GM12878 (cell line): ENCODE measurements around the gene MEGF11. TPM values are rescaled to one million over a fixed set of nuclear protein-coding genes. Genes with fewer than 3 reads are reported as not detected.

Experiments used
- ATAC-seq: fragments of 200-7000 bp; cut with Tn5 transposase; 3 replicates; pipeline ENCODE4 v1.9.1; 2020; ENCODE audit warnings: mild to moderate bottlenecking, moderate library complexity
- BruUV-seq: library from RNA; stranded (reverse); fragments of 400-500 nt; replicated peaks from 2 replicates; lab custom pipeline; 2021; lab: Mats Ljungman, UMichigan
- CTCF ChIA-PET: fragments of 300-600 bp; sonication (Branson Sonifier 250); formaldehyde crosslinking; extraction: SDS; loops from one replicate; lab custom pipeline; 2021; ENCODE audit warnings: inconsistent platforms; lab: Yijun Ruan, JAX
- POLR2A ChIA-PET: fragments of 350-600 bp; formaldehyde crosslinking; extraction: SDS; loops from one replicate; lab custom pipeline; 2021; ENCODE audit warnings: inconsistent platforms; lab: Charles Lee
- RAD21 ChIA-PET: fragments of 300-600 bp; sonication (Branson Sonifier 250); formaldehyde crosslinking; loops from one replicate; lab custom pipeline; 2023; ENCODE audit warnings: antibody characterized with exemption; ENCODE audit not compliant: unreplicated experiment; lab: Charles Lee
- SMC1A ChIA-PET: fragments of 300-600 bp; sonication (Branson Sonifier 250); formaldehyde crosslinking; loops from one replicate; lab custom pipeline; 2023; ENCODE audit not compliant: unreplicated experiment, uncharacterized antibody; lab: Charles Lee
- DNase-seq: peaks from one replicate; pipeline ENCODE4 v3.0.0-alpha.2; 2011; ENCODE audit warnings: low read depth, low spot score
- FAIRE-seq: peaks from 3 replicates; lab custom pipeline; 2011; peaks lifted over from hg19 to GRCh38; lab: Jason Lieb, UNC
- H2AFZ ChIP-seq: 2 replicates; pipeline ENCODE4 v1.6.0; 2011; ENCODE audit warnings: low read depth, low read length, control low read depth; ENCODE audit not compliant: control insufficient read depth
- H3K27ac ChIP-seq: 2 replicates; pipeline ENCODE4 v1.5.1; 2011; ENCODE audit warnings: control low read depth; ENCODE audit not compliant: control insufficient read depth, insufficient read depth
- H3K27me3 ChIP-seq, 2 experiments: replicated peaks in 1 of 2; 2 replicates each; pipeline versions ENCODE4 v1.6.0 to v1.6.1; 2011; ENCODE audit warnings: low read length in 1 of 2; ENCODE audit not compliant: control insufficient read depth in 2 of 2, insufficient read depth in 2 of 2
- H3K36me3 ChIP-seq, 2 experiments: 2 replicates each; pipeline ENCODE4 v1.5.1; 2011; ENCODE audit warnings: low read length in 1 of 2; ENCODE audit not compliant: control insufficient read depth in 2 of 2, insufficient read depth in 2 of 2
- H3K4me1 ChIP-seq: 2 replicates; pipeline ENCODE4 v1.6.1; 2011; ENCODE audit warnings: mild to moderate bottlenecking, low read length, moderate library complexity, mixed read lengths; ENCODE audit not compliant: control insufficient read depth, insufficient read depth
- H3K4me2 ChIP-seq: 2 replicates; pipeline ENCODE4 v1.6.0; 2011; ENCODE audit warnings: control low read depth; ENCODE audit not compliant: control insufficient read depth, insufficient read depth
- H3K4me3 ChIP-seq: fragments of 200-600 bp; sonication (generic); 2 replicates; pipeline ENCODE4 v1.5.1; 2016
- H3K79me2 ChIP-seq: 2 replicates; pipeline ENCODE4 v1.6.0; 2011; ENCODE audit warnings: low read length; ENCODE audit not compliant: control insufficient read depth, insufficient read depth
- H3K9ac ChIP-seq: 2 replicates; pipeline ENCODE4 v1.8.0; 2011; ENCODE audit warnings: low read length, control low read depth, mixed read lengths; ENCODE audit not compliant: control insufficient read depth, insufficient read depth
- H3K9me3 ChIP-seq: replicated peaks from 3 replicates; pipeline ENCODE4 v1.5.1; 2011; ENCODE audit warnings: mild to moderate bottlenecking, low read length; ENCODE audit not compliant: control insufficient read depth, insufficient read depth
- H4K20me1 ChIP-seq: 2 replicates; pipeline ENCODE4 v1.6.0; 2011; ENCODE audit not compliant: control insufficient read depth, insufficient read depth
- GABPA ChIP-seq: IDR thresholded peaks from 2 replicates; pipeline ENCODE4 v1.6.1; 2014; ENCODE audit warnings: antibody characterized with exemption, low read depth, mild to moderate bottlenecking, inconsistent platforms
- RAD21 ChIP-seq: IDR thresholded peaks from 2 replicates; pipeline ENCODE4 v1.6.1; 2011; ENCODE audit warnings: mild to moderate bottlenecking, low read depth, low read length, moderate library complexity; ENCODE audit not compliant: insufficient read depth
- RUNX3 ChIP-seq: IDR thresholded peaks from 2 replicates; pipeline ENCODE4 v1.6.1; 2012; ENCODE audit warnings: low read length, inconsistent platforms
- ZNF24 ChIP-seq: fragments of 450-650 bp; IDR thresholded peaks from 2 replicates; pipeline ENCODE4 v1.6.1; 2017; ENCODE audit warnings: antibody characterized with exemption, mild to moderate bottlenecking
- ZNF622 ChIP-seq: fragments of 450-650 bp; IDR thresholded peaks from 2 replicates; pipeline ENCODE4 v1.6.1; 2017; ENCODE audit warnings: mild to moderate bottlenecking, inconsistent platforms
- WGBS: methylation state at CpG from one replicate; pipeline ENCODE4 v1.1.6; 2016; ENCODE audit warnings: low lambda C conversion rate; ENCODE audit not compliant: insufficient replicate concordance, insufficient coverage; ENCODE audit errors: missing lambda C conversion rate; 5-methylcytosine and 5-hydroxymethylcytosine counted together
- in situ Hi-C: fragments of 300-500 bp; cut with MboI; formaldehyde crosslinking; loops from 9 replicates; pipeline ENCODE4 v1.14.3; 2018; ENCODE audit warnings: mixed read lengths
- intact Hi-C: fragments of 100-400 bp; cut with micrococcal nuclease; formaldehyde crosslinking; loops from one replicate; pipeline ENCODE4 v1.14.2; 2022; ENCODE audit not compliant: unreplicated experiment
- polyA plus RNA-seq, 11 experiments: library from polyadenylated mRNA; depleted of rRNA in 4 of 11; unstranded in 6 of 11; stranded (reverse) in 5 of 11; fragments of >200 nt; fragmentation: Nextera tagmentation in 4 of 11; fragmentation: Illumina TruSeq in 1 of 11; extraction: Ambion mirVana in 4 of 11; extraction: Trizol in 1 of 11; gene quantifications; 1 replicate in 1 of 11; 2 replicates in 10 of 11; pipeline versions ENCODE4 v1.2.1 to v1.2.3, GENCODE V29; 2011 to 2016; ENCODE audit warnings: inconsistent platforms in 2 of 11, missing spikeins in 2 of 11, low read depth in 1 of 11
- total RNA-seq, 4 experiments: library from RNA; depleted of rRNA in 3 of 4; stranded (reverse); fragments of >200 nt in 3 of 4; fragmentation: Illumina TruSeq in 1 of 4; extraction: Trizol in 1 of 4; gene quantifications; 2 replicates each; pipeline versions ENCODE4 v1.2.1 to v1.2.3, GENCODE V29; 2013 to 2021
- TF ChIP-seq, protein P1 (sequence below), 3 experiments: IDR thresholded peaks in 2 of 3; conservative IDR thresholded peaks in 1 of 3; 2 replicates each; pipeline ENCODE4 v1.5.1; 2011; ENCODE audit warnings: low read depth in 3 of 3, low read length in 3 of 3, mild to moderate bottlenecking in 3 of 3, control low read depth in 2 of 3, moderate library complexity in 2 of 3, inconsistent platforms in 1 of 3, mixed read lengths in 1 of 3; ENCODE audit not compliant: control insufficient read depth in 2 of 3, insufficient read depth in 1 of 3; ENCODE audit errors: extremely low read depth in 1 of 3

MEGF11 gene
- total and polyA plus RNA-seq, 10 of the 15 experiments (the other 5 are each of a cell fraction or from before 2014, with no cell fraction given), result 0.03 to 1.7 (median 0.49) TPM

DNA sequence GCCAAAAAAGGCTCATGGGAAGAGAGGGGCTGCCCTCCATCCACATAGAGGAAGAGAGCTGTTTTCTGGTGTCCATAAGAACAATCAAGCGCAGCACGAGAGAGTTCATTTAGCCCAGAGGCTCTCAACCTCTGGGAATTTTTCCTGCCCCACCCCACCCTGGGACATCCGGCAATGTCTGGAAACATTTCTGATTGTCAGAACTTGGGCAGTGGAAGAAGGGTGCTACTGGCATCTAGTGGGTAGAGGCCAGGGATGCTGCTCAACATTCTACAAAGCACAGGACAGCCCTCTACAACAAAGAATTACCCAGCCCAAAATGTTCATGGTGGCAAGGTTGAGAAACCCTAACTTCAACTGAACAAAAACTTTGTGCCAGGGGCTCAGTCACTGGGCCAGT is 291.4 kb downstream of the MEGF11 start:
- ChIA-PET CTCF (interaction anchor here (1.0 to 3.0 kb wide), 2 partner anchors 9 to 41 kb away, joined by 3 to 11 read pairs; no protein-coding TSS in a partner anchor), RAD21 (interaction anchor here (0.9 kb wide), 1 partner anchor 45 kb away, joined by 3 read pairs; no protein-coding TSS in a partner anchor), POLR2A (no interaction called here), SMC1A (no interaction called here)
- H3K36me3 ChIP-seq, result no peaks in the 10 kb centered on the region
- FAIRE-seq (no peak), ATAC-seq (no peak), DNase-seq (no peak)
- H3K4me1 ChIP-seq, result no peaks in the 10 kb centered on the region
- H3K9me3 ChIP-seq, result no peaks in the 10 kb centered on the region
- no peaks in the 10 kb centered on the region for H3K27me3 ChIP-seq
- no peak overlapping the region for H2AFZ ChIP-seq
- in situ Hi-C loops (no loop called here), intact Hi-C loops (no loop called here)
- no peak overlapping the region for H3K27ac ChIP-seq
- H3K4me2 ChIP-seq, result no peak overlapping the region
- BruUV-seq, result no TSS peak
- no peaks in the 10 kb centered on the region for H3K79me2 ChIP-seq
- no peaks in the 10 kb centered on the region for H4K20me1 ChIP-seq
- 75% methylated on average over 3 of the region's 3 CpGs for WGBS
- no peak overlapping the region for H3K9ac ChIP-seq
- TF ChIP-seq ZNF622 (no peak), RUNX3 (no peak), ZNF24 (no peak), RAD21 (peak; percentile 21; the same call in 1 of the 2 replicates), GABPA (no peak)
- TF ChIP-seq, protein P1, sequence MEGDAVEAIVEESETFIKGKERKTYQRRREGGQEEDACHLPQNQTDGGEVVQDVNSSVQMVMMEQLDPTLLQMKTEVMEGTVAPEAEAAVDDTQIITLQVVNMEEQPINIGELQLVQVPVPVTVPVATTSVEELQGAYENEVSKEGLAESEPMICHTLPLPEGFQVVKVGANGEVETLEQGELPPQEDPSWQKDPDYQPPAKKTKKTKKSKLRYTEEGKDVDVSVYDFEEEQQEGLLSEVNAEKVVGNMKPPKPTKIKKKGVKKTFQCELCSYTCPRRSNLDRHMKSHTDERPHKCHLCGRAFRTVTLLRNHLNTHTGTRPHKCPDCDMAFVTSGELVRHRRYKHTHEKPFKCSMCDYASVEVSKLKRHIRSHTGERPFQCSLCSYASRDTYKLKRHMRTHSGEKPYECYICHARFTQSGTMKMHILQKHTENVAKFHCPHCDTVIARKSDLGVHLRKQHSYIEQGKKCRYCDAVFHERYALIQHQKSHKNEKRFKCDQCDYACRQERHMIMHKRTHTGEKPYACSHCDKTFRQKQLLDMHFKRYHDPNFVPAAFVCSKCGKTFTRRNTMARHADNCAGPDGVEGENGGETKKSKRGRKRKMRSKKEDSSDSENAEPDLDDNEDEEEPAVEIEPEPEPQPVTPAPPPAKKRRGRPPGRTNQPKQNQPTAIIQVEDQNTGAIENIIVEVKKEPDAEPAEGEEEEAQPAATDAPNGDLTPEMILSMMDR (IDR thresholded peaks at IDR 0.05 in 2 of 3, conservative IDR thresholded peaks at IDR 0.05 in 1 of 3; ENCODE audit: control insufficient read depth in 2 of 3, extremely low read depth in 1 of 3, insufficient read depth in 1 of 3, low read depth in 3 of 3, low read length in 3 of 3), result 0 out of 6 replicates have a peak, but pooled peaks of 1 of the 3 experiments have one; percentile 13
- no peak overlapping the region for H3K4me3 ChIP-seq
